NCI-H69 (cell line): ENCODE results near the gene BBS2.

Source experiments
- DNase-seq: peaks from one replicate; lab custom pipeline; 2025; lab: John Stamatoyannopoulos, UW

Gene BBS2

GRCh38 chr16:56519459-56520250 lies at the start of gene BBS2:
Gene BBS2, minus strand, starts transcription at chr16:56520024. Its CDS starts 162 bp downstream, at chr16:56519862.
- peak; percentile 86 for DNase-seq

GRCh38 chr16:56564793-56565477 lies 45.1 kb upstream of the BBS2 start, which contains the start of gene MT4:
Gene MT4, plus strand, starts transcription at chr16:56565073. Its CDS starts 56 bp downstream, at chr16:56565129.
- DNase-seq = no peak

- no peak for DNase-seq
Observed at GRCh38 chr16:56561126-56561525, 41.3 kb upstream of the BBS2 start.

- no peak for DNase-seq
Observed at GRCh38 chr16:56560447-56560846, 40.6 kb upstream of the BBS2 start.

- DNase-seq = peak; percentile 11
Observed at GRCh38 chr16:56559109-56559508, 39.3 kb upstream of the BBS2 start.

GRCh38 chr16:56558024-56558747 lies 38.4 kb upstream of the BBS2 start:
- DNase-seq = peak; percentile 97

- no peak for DNase-seq
Observed at GRCh38 chr16:56554441-56554840, 34.6 kb upstream of the BBS2 start.

GRCh38 chr16:56551796-56552738 lies 32.2 kb upstream of the BBS2 start:
- DNase-seq = peak; percentile 4

GRCh38 chr16:56549744-56550385 lies 30.0 kb upstream of the BBS2 start:
- DNase-seq = no peak

GRCh38 chr16:56549161-56549560 lies 29.3 kb upstream of the BBS2 start:
- no peak for DNase-seq

GRCh38 chr16:56547949-56548567 lies 28.2 kb upstream of the BBS2 start:
- DNase-seq = no peak

GRCh38 chr16:56547120-56547948 lies 27.5 kb upstream of the BBS2 start:
- peak; percentile 77 for DNase-seq

GRCh38 chr16:56542039-56542438 lies 22.2 kb upstream of the BBS2 start:
- DNase-seq = no peak

GRCh38 chr16:56539656-56540055 lies 19.8 kb upstream of the BBS2 start:
- no peak for DNase-seq

- no peak for DNase-seq
Observed at GRCh38 chr16:56538331-56538730, 18.5 kb upstream of the BBS2 start.

- peak; percentile 72 for DNase-seq
Observed at GRCh38 chr16:56534847-56535383, 15.1 kb upstream of the BBS2 start.

GRCh38 chr16:56532714-56533113 lies 12.9 kb upstream of the BBS2 start:
- peak; percentile 29 for DNase-seq

GRCh38 chr16:56530872-56531271 lies 11.0 kb upstream of the BBS2 start:
- peak; percentile 4 for DNase-seq

- DNase-seq = no peak
Observed at GRCh38 chr16:56525236-56525635, 5.4 kb upstream of the BBS2 start.
